K562 (cell line): Measurements from ENCODE around the gene NEFH. TPM values are rescaled to one million over a fixed set of nuclear protein-coding genes. Genes with fewer than 3 reads are reported as not detected.
A peak's percentile ranks its signal among the peaks of the same experiment; 100 is the strongest.

Experiments
- PRMT5 ChIP-seq: sonication (generic); formaldehyde crosslinking; IDR thresholded peaks from 2 replicates; pipeline ENCODE4 v1.5.0; 2020; ENCODE audit warnings: missing genetic modification reagents
- SAP30 ChIP-seq: fragments of 200-600 bp; sonication (generic); IDR thresholded peaks from 2 replicates; pipeline ENCODE4 v1.6.1; 2012; ENCODE audit warnings: borderline replicate concordance, low read depth, mild to moderate bottlenecking, moderate library complexity, low read length, control low read depth, inconsistent platforms; ENCODE audit not compliant: insufficient read depth, poor library complexity, severe bottlenecking
- ZFP36 ChIP-seq: fragments of 150-350 bp; IDR thresholded peaks from 2 replicates; pipeline ENCODE4 v1.6.1; 2018; ENCODE audit warnings: low read length, low read depth; ENCODE audit not compliant: partially characterized antibody
- ZNF232 ChIP-seq: sonication (generic); formaldehyde crosslinking; IDR thresholded peaks from 2 replicates; pipeline ENCODE4 v1.8.0; 2022; ENCODE audit warnings: mild to moderate bottlenecking, missing genetic modification reagents
- ZNF644 ChIP-seq: fragments of 200-800 bp; sonication (Bioruptor generic); IDR thresholded peaks from 2 replicates; pipeline ENCODE4 v1.6.1; 2016; ENCODE audit warnings: low read depth, missing genetic modification characterization, missing compliant biosample characterization
- polyA plus RNA-seq, 8 experiments: library from polyadenylated mRNA; depleted of rRNA in 4 of 8; stranded (reverse) in 5 of 8; unstranded in 3 of 8; fragments of >200 nt; fragmentation: Nextera tagmentation in 2 of 8; fragmentation: Illumina TruSeq in 1 of 8; extraction: Ambion mirVana in 2 of 8; extraction: Trizol in 1 of 8; gene quantifications; 2 replicates each; pipeline versions ENCODE4 v1.2.1 to v1.2.3, GENCODE V29; 2011 to 2014; ENCODE audit warnings: inconsistent platforms in 1 of 8, missing spikeins in 1 of 8
- total RNA-seq, 7 experiments: library from RNA; depleted of rRNA in 6 of 7; stranded (reverse); fragments of >200 nt in 6 of 7; fragmentation: Illumina TruSeq in 2 of 7; extraction: Trizol in 2 of 7; gene quantifications; 2 replicates each; pipeline versions ENCODE4 v1.2.1 to v1.2.3, GENCODE V29; 2011 to 2021; ENCODE audit warnings: low replicate concordance in 1 of 7
- TF ChIP-seq, protein P1 (sequence below), 2 experiments: fragments of 450-650 bp; IDR thresholded peaks; 2 replicates each; pipeline ENCODE4 v1.6.1; 2018; ENCODE audit warnings: mild to moderate bottlenecking in 2 of 2, low read depth in 1 of 2; ENCODE audit not compliant: partially characterized antibody in 2 of 2

Gene NEFH
- total and polyA plus RNA-seq, 9 of the 15 experiments (the other 6 are each of a cell fraction or from before 2014, with no cell fraction given) = 2.3 to 26.9 (median 10.8) TPM

DNA sequence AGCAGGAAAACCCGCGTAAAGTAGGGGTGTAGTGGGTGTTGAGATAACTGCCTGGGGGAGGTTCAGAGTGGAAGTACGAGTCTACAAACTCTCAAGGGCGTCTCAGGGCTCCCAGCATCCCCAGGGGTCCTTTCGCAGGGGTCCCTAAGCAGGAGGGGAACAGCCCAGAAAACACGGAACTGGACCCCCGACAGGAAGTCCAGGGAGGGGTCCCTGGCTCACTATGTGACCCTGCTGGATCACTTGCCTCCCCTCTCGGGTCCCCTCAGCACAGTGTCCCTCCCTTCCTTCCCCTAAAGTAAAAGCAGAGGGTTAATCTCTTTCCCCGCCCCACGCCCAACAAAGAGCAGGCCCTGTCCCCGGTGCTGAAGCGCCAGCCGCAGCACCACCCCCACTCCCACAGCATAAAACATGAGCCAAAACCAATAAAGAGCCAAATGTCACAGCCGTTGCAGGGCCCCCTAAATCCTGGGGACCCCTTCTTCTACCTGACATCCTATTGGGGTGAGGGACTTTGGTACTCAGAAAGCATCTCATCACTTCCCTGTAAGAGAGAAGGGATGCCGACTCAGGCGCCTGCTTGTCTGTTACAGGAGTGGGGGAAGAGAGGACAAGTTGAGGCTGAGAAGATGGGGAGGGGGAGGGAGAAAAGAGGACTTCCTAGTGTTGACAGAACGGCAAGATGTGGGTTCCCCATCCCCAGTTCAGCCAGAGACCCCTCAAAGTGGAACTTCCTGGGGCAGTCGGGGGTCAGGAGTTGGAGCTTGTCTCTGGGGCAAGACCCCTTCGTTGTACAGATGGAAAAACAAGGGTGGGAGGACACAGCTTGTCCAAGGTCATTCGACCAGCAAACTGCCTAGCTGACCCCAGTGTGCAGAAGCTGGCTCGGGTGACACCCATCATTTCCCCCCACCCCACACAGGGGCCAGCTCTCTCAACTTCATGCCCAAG lies 1.4 kb upstream of the NEFH start (continued):
- TF ChIP-seq, protein P1, sequence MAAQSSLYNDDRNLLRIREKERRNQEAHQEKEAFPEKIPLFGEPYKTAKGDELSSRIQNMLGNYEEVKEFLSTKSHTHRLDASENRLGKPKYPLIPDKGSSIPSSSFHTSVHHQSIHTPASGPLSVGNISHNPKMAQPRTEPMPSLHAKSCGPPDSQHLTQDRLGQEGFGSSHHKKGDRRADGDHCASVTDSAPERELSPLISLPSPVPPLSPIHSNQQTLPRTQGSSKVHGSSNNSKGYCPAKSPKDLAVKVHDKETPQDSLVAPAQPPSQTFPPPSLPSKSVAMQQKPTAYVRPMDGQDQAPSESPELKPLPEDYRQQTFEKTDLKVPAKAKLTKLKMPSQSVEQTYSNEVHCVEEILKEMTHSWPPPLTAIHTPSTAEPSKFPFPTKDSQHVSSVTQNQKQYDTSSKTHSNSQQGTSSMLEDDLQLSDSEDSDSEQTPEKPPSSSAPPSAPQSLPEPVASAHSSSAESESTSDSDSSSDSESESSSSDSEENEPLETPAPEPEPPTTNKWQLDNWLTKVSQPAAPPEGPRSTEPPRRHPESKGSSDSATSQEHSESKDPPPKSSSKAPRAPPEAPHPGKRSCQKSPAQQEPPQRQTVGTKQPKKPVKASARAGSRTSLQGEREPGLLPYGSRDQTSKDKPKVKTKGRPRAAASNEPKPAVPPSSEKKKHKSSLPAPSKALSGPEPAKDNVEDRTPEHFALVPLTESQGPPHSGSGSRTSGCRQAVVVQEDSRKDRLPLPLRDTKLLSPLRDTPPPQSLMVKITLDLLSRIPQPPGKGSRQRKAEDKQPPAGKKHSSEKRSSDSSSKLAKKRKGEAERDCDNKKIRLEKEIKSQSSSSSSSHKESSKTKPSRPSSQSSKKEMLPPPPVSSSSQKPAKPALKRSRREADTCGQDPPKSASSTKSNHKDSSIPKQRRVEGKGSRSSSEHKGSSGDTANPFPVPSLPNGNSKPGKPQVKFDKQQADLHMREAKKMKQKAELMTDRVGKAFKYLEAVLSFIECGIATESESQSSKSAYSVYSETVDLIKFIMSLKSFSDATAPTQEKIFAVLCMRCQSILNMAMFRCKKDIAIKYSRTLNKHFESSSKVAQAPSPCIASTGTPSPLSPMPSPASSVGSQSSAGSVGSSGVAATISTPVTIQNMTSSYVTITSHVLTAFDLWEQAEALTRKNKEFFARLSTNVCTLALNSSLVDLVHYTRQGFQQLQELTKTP (IDR thresholded peaks at IDR 0.05; ENCODE audit: low read depth in 1 of 2, partially characterized antibody in 2 of 2) = peak in 1 of 2 experiments; percentile 76
- TF ChIP-seq PRMT5 (no peak), ZNF644 (tag) (0 out of 2 replicates have a peak, but pooled peaks have one; percentile 15), ZFP36 (no peak), SAP30 (peak; percentile 61), ZNF232 (peak; percentile 57; the same call in 1 of the 2 replicates)
